Measurements from ENCODE around the gene TARS3. TPM values are rescaled to one million over a fixed set of nuclear protein-coding genes. Genes with fewer than 3 reads are reported as not detected.

Gene TARS3
- total RNA-seq, 1 experiment from 2014 or later = 14.1 TPM

GRCh38 chr15:101712078-101712477 is 12.2 kb downstream of the TARS3 start:
- Histone ChIP-seq H3K4ac (ENCODE audit: low read depth, low read length) (no peak overlapping the region), H2BK12ac (ENCODE audit: insufficient read length, low read depth, low read length) (no peak overlapping the region), H3K4me2 (ENCODE audit: insufficient read depth, insufficient read length, low read length) (no peak overlapping the region), H3K79me2 (ENCODE audit: insufficient read depth, low read length) (no peaks in the 10 kb centered on the region), H4K91ac (ENCODE audit: insufficient read length, low read depth, low read length) (no peak overlapping the region), H3K9ac (ENCODE audit: extremely low read depth, insufficient read length, low read length) (no peak overlapping the region), H4K8ac (replicated peaks; ENCODE audit: insufficient read length, low read depth, low read length) (no peak overlapping the region), H3K27me3 (ENCODE audit: insufficient read depth, low read length) (no peaks in the 10 kb centered on the region; the same call in 1 of the 2 replicates), H4K5ac (ENCODE audit: insufficient read length, low read depth, low read length) (no peak overlapping the region), H2BK120ac (ENCODE audit: low read depth, low read length, poor library complexity, severe bottlenecking) (no peak overlapping the region), H2BK15ac (ENCODE audit: low read depth, low read length) (no peak overlapping the region), H2AK5ac (ENCODE audit: insufficient read length, low read length) (no peak overlapping the region), H3K23me2 (ENCODE audit: insufficient read length, low read depth, low read length, poor library complexity, severe bottlenecking) (no peaks in the 10 kb centered on the region), H3K23ac (ENCODE audit: insufficient read length, low read depth, low read length) (no peak overlapping the region), H4K20me1 (ENCODE audit: control insufficient read depth, insufficient read depth, insufficient read length) (no peaks in the 10 kb centered on the region), H3K4me1 (ENCODE audit: insufficient read depth, low read length) (no peaks in the 10 kb centered on the region), H2AFZ (ENCODE audit: low read length) (no peak overlapping the region), H2BK20ac (ENCODE audit: low read depth, low read length, poor library complexity, severe bottlenecking) (no peak overlapping the region), H3K14ac (ENCODE audit: insufficient read depth, low read length) (no peak overlapping the region), H3K9me3 (ENCODE audit: control insufficient read depth, low read depth, low read length) (no peaks in the 10 kb centered on the region), H3T11ph (ENCODE audit: low read length) (no peak overlapping the region), H3K27ac (ENCODE audit: insufficient read length, low read depth, low read length) (no peak overlapping the region), H3K79me1 (ENCODE audit: insufficient read depth, low read depth, low read length, poor library complexity, severe bottlenecking) (no peaks in the 10 kb centered on the region), H2BK5ac (ENCODE audit: insufficient read length, low read length) (no peak overlapping the region), H3K56ac (ENCODE audit: insufficient read length, low read depth, low read length) (no peak overlapping the region), H3K18ac (ENCODE audit: insufficient read length, low read depth, low read length) (no peak overlapping the region)
- no peaks in the 10 kb centered on the region for H3K9me3 Mint-ChIP-seq
- no peak overlapping the region for H3K27ac Mint-ChIP-seq
- no peak for DNase-seq
- no peaks in the 10 kb centered on the region for H3K27me3 Mint-ChIP-seq (ENCODE audit: low read depth)
- peaks cover 0 to 42% (median 13%) of the 10 kb centered on the region in 3 experiments; a peak in 6 of 7 replicates for H3K36me3 Mint-ChIP-seq (ENCODE audit: insufficient read depth in 1 of 3, low read depth in 3 of 3)
- WGBS (ENCODE audit: extremely low coverage, insufficient read length, low lambda C conversion rate) = no CpG with 5 or more reads among the region's 6 CpGs
- H3K4me1 Mint-ChIP-seq = no peaks in the 10 kb centered on the region
- TF ChIP-seq CTCF (conservative IDR thresholded peaks at IDR 0.05) = no peak
- no peak overlapping the region for H3K4me3 Mint-ChIP-seq
